AG09319 (cell line): Measurements from ENCODE around the gene GLE1.

Experiments used
- DNase-seq: peaks from one replicate; pipeline ENCODE4 v3.0.0-alpha.2; 2010; ENCODE audit warnings: low read depth; ENCODE audit errors: extremely low read depth
- TF ChIP-seq, protein P1 (sequence below): IDR thresholded peaks from 2 replicates; pipeline ENCODE4 v1.5.1; 2011; ENCODE audit warnings: low read depth, mild to moderate bottlenecking, inconsistent platforms, low read length, moderate library complexity

Gene GLE1

DNA sequence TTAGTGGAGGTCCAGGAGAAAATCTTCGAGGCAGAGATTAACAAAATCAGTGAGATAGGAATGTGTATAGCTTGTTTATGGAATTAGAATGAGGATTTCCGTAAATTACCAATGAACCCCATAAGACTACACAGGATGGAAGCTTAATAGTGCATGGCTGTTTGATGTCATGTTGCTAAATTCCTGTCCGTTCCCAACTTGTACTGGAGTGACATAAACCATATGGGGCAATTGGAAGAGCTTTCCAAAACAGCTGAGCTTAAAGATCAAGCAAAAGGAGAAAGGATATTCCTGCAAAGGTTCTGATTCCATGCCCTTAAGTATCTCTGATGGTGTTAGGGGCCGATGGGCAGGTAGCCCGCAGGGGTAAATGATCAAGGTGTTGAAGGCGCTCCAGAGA is 17.4 kb downstream of the GLE1 start:
- TF ChIP-seq, protein P1, sequence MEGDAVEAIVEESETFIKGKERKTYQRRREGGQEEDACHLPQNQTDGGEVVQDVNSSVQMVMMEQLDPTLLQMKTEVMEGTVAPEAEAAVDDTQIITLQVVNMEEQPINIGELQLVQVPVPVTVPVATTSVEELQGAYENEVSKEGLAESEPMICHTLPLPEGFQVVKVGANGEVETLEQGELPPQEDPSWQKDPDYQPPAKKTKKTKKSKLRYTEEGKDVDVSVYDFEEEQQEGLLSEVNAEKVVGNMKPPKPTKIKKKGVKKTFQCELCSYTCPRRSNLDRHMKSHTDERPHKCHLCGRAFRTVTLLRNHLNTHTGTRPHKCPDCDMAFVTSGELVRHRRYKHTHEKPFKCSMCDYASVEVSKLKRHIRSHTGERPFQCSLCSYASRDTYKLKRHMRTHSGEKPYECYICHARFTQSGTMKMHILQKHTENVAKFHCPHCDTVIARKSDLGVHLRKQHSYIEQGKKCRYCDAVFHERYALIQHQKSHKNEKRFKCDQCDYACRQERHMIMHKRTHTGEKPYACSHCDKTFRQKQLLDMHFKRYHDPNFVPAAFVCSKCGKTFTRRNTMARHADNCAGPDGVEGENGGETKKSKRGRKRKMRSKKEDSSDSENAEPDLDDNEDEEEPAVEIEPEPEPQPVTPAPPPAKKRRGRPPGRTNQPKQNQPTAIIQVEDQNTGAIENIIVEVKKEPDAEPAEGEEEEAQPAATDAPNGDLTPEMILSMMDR: no peak
- DNase-seq: no peak

DNA sequence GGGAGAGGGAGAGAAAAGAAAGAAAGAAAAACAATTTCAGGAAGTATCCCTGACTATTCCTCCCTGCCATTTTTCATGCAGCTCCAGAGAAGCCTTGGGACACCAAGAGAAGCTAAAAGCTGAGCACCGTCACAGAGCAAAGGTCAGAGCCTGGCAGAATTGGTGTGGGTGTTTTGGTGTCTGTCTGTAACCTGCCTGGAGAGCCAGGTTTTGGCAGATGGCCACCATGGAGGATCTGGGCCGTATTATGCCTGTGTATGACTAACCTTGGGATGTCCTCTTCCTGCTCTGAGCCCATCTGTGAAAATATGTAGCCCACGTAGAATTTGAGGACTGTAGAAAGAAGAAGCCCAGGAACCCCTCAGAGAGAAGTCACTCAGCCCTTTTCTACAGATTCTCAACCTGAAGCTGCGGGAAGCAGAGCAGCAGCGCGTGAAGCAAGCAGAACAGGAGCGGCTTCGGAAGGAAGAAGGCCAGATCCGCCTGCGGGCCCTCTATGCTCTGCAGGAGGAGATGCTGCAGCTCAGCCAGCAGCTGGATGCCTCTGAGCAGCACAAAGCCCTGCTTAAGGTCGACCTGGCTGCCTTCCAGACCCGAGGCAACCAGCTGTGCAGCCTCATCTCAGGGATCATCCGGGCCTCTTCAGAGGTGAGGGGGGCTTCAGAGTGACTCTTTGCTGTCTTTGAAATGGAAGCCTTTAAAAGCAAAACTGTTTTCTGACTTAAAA is 18.8 kb downstream of the GLE1 start:
- DNase-seq: no peak
- TF ChIP-seq, protein P1: no peak

DNA sequence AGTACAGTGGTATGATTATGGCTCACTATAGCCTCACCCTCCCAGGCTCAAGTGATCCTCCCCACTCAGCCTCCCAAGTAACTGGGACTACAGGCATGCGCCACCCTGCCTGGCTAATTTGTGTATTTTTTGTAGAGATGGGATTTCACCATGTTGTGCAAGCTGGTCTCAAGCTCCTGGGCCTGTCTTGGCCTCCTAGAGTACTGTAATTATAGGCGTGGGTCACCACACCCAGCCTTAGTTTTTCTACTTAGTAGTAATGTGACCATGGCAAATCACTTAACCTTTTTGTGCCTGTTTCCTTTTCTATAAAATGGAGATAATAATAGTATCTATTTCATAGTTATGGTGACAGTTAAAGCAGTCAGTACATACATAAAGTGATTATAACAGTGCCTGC is 22.2 kb downstream of the GLE1 start:
- TF ChIP-seq, protein P1: no peak
- no peak for DNase-seq

DNA sequence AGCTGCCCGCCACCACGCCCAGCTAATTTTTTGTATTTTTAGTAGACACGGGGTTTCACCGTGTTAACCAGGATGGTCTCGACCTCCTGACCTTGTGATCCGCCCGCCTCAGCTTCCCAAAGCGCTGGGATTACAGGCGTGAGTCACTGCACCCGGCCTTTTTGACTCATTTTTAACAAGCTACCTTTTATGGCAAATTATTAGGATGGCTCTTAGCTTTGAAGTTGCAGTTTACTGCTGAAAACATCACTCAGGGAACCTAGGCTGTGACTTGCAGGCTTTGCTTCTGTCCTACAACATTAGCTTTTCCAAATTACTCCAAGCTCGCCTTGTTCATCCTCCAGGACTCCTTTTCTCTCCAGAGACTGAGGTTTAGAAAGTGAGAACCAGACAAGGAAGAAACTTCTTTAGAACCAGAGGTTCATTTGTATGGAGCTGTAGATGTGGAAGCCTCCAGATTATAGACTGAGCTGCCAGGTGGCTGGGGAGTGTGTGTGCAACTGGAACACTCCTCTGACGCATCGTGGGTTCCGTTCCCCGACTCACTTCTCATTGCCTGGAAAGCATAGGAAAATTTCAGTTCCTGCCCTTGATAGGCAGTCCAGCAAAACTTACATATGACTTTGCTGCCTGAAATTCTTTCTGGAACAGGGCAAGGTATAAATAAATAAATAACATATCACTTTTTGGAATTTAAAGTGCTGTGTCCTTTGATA is 24.1 kb downstream of the GLE1 start:
- DNase-seq: no peak
- TF ChIP-seq, protein P1: no peak

DNA sequence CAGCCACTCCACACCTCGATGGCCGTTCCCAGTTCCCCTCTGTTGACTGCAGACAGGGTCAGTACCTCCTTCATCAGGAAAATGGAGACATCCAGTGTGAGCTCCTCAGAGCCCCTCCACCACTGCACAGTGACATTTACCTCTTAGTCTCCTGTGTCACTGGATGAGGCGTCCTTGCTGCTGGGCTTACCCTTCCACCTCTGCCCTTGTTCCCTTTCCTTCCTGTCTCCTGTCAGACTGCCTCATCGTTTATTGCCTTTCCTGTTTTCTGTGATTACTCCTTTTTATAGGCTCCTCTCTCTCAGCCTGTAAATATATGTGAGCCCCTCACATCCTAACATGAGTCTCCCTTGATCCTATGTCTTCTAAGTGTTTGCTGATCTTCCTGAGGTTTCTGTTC is 24.7 kb downstream of the GLE1 start:
- TF ChIP-seq, protein P1: no peak

DNA sequence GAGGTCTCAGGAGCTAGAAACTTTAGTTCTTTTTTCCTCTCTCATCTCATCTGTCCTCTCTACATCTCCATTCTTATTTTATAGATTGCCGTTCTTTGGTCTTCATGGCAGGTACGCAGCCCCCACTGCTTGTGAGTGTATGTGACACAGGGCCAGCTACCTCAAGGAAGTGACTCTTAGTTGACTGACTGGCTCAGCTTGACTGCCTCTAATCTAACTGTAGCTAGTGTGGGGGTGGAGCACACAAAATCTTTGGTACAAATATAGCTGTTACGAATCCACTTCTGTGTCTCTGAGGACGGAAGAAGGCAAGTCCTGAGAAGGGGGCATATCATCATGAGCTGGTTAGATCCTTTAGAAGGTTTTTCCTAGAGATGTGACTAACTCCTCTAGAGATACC is 28.1 kb downstream of the GLE1 start:
- TF ChIP-seq, protein P1: no peak
- no peak for DNase-seq

More for the DNA sequence above, 24.7 kb downstream of the GLE1 start:
- DNase-seq: no peak

DNA sequence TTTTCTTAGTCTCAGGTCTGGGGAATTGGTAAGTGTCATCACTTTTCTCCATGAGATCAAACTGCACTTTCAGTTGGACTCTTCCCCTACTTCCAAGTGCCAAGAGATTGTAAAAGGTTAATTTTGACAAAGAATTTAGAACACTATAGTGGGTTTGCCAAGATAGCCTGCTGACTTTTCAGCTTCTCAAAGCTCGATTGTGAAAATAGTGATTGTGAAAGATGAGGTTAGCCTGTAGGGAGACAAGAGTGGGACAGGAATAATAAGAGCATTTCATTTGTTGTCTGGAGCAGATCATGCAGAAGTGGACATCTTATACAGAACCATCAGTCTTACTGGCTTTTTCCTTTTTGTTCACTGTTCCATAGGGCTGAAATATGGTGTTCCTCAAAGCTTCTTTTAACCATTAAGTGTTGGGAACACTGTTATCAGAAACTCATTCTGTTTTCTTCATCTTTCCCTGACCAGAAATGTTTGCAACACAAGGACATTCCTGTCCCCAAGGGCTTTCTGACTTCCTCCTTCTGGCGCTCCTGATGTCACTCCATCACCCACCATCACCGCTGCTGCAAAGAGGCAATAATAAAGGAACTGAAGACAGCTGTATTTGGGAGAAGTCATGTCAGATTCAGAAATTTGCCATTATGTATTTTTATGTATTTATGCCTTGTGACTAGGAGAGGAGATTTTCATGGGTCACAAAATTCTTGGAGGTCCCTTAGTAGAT is 36.3 kb downstream of the GLE1 start:
- no peak for DNase-seq
- TF ChIP-seq, protein P1: no peak
